IPS-15b (cell line): ENCODE results near the gene TMEM141.
"Not testable (repeated sequence)": the region's sequence is repeated elsewhere in the genome, so short reads cannot be mapped to it uniquely, and the experiment has no call there.

ENCODE experiments used
- H3K27me3 ChIP-seq: one replicate; pipeline ENCODE4 v1.6.1; 2013; ENCODE audit warnings: low read length; ENCODE audit not compliant: control insufficient read depth, insufficient read depth
- H3K36me3 ChIP-seq: one replicate; pipeline ENCODE4 v1.6.1; 2013; ENCODE audit warnings: low read length; ENCODE audit not compliant: control insufficient read depth, insufficient read depth
- H3K4me1 ChIP-seq: one replicate; pipeline ENCODE4 v1.6.1; 2013; ENCODE audit warnings: mild to moderate bottlenecking, low read length; ENCODE audit not compliant: control insufficient read depth, insufficient read depth
- H3K4me3 ChIP-seq: one replicate; pipeline ENCODE4 v1.5.1; 2013; ENCODE audit warnings: low read depth, low read length
- H3K9ac ChIP-seq: one replicate; pipeline ENCODE4 v1.6.1; 2013; ENCODE audit warnings: low read depth, mild to moderate bottlenecking, low read length
- H3K9me3 ChIP-seq: one replicate; pipeline ENCODE4 v1.6.1; 2013; ENCODE audit warnings: mild to moderate bottlenecking, low read length; ENCODE audit not compliant: control insufficient read depth, insufficient read depth

Gene TMEM141

GRCh38 chr9:136829412-136829811 is 38.3 kb downstream of the TMEM141 start:
- H3K36me3 ChIP-seq, result peaks cover 58% of the 10 kb centered on the region
- no peak overlapping the region for H3K9ac ChIP-seq
- no peak overlapping the region for H3K4me3 ChIP-seq
- H3K4me1 ChIP-seq, result no peaks in the 10 kb centered on the region
- no peaks in the 10 kb centered on the region for H3K27me3 ChIP-seq
- no peaks in the 10 kb centered on the region for H3K9me3 ChIP-seq

GRCh38 chr9:136829981-136830885 is 39.1 kb downstream of the TMEM141 start:
- H3K9ac ChIP-seq, result no peak overlapping the region
- no peaks in the 10 kb centered on the region for H3K9me3 ChIP-seq
- H3K4me3 ChIP-seq, result no peak overlapping the region
- no peaks in the 10 kb centered on the region for H3K4me1 ChIP-seq
- H3K27me3 ChIP-seq, result no peaks in the 10 kb centered on the region
- peaks cover 54% of the 10 kb centered on the region for H3K36me3 ChIP-seq

- no peaks in the 10 kb centered on the region for H3K4me1 ChIP-seq
- peaks cover 46% of the 10 kb centered on the region for H3K36me3 ChIP-seq
- no peak overlapping the region for H3K9ac ChIP-seq
- no peaks in the 10 kb centered on the region for H3K9me3 ChIP-seq
- no peaks in the 10 kb centered on the region for H3K27me3 ChIP-seq
- no peak overlapping the region for H3K4me3 ChIP-seq
These were observed 40.0 kb downstream of the TMEM141 start for GRCh38 chr9:136831002-136831719.

GRCh38 chr9:136831720-136832104 is 40.6 kb downstream of the TMEM141 start:
- H3K9me3 ChIP-seq, result no peaks in the 10 kb centered on the region
- H3K4me3 ChIP-seq, result no peak overlapping the region
- no peak overlapping the region for H3K9ac ChIP-seq
- H3K36me3 ChIP-seq, result peaks cover 44% of the 10 kb centered on the region
- H3K27me3 ChIP-seq, result no peaks in the 10 kb centered on the region
- no peaks in the 10 kb centered on the region for H3K4me1 ChIP-seq

- peaks cover 42% of the 10 kb centered on the region for H3K36me3 ChIP-seq
These were observed 41.4 kb downstream of the TMEM141 start for GRCh38 chr9:136832581-136832980.

GRCh38 chr9:136833381-136834048 is 42.4 kb downstream of the TMEM141 start:
- peaks cover 51% of the 10 kb centered on the region for H3K36me3 ChIP-seq
- not testable (repeated sequence) for H3K4me3 ChIP-seq, H3K9me3 ChIP-seq, H3K4me1 ChIP-seq, H3K27me3 ChIP-seq, H3K9ac ChIP-seq

More at GRCh38 chr9:136832581-136832980, 41.4 kb downstream of the TMEM141 start:
- no peaks in the 10 kb centered on the region for H3K9me3 ChIP-seq
- H3K9ac ChIP-seq, result no peak overlapping the region
- no peaks in the 10 kb centered on the region for H3K27me3 ChIP-seq
- H3K4me3 ChIP-seq, result no peak overlapping the region
- no peaks in the 10 kb centered on the region for H3K4me1 ChIP-seq

GRCh38 chr9:136835162-136835931 is 44.2 kb downstream of the TMEM141 start:
- Histone ChIP-seq H3K9me3 (no peaks in the 10 kb centered on the region), H3K36me3 (peaks cover 42% of the 10 kb centered on the region), H3K9ac (no peak overlapping the region), H3K4me3 (no peak overlapping the region), H3K27me3 (no peaks in the 10 kb centered on the region), H3K4me1 (no peaks in the 10 kb centered on the region)

- H3K4me1 ChIP-seq, result no peaks in the 10 kb centered on the region
- no peak overlapping the region for H3K4me3 ChIP-seq
- H3K9ac ChIP-seq, result no peak overlapping the region
- H3K36me3 ChIP-seq, result peaks cover 35% of the 10 kb centered on the region
- no peaks in the 10 kb centered on the region for H3K9me3 ChIP-seq
- no peaks in the 10 kb centered on the region for H3K27me3 ChIP-seq
These were observed 45.1 kb downstream of the TMEM141 start for GRCh38 chr9:136835932-136836904.

GRCh38 chr9:136837146-136837855 is 46.2 kb downstream of the TMEM141 start:
- peaks cover 4% of the 10 kb centered on the region for H3K4me1 ChIP-seq
- no peak overlapping the region for H3K9ac ChIP-seq
- no peaks in the 10 kb centered on the region for H3K27me3 ChIP-seq
- H3K36me3 ChIP-seq, result peaks cover 24% of the 10 kb centered on the region
- no peak overlapping the region for H3K4me3 ChIP-seq
- H3K9me3 ChIP-seq, result no peaks in the 10 kb centered on the region

- H3K9me3 ChIP-seq, H3K4me1 ChIP-seq, H3K4me3 ChIP-seq, H3K9ac ChIP-seq, H3K27me3 ChIP-seq: not testable (repeated sequence)
- peaks cover 23% of the 10 kb centered on the region for H3K36me3 ChIP-seq
These were observed 46.7 kb downstream of the TMEM141 start for GRCh38 chr9:136837856-136838277.
